Measurements from ENCODE around the gene SNRNP25.
A peak's percentile ranks its signal among the peaks of the same experiment; 100 is the strongest.

SNRNP25 gene

GRCh38 chr16:105521-105920 is 51.9 kb downstream of the SNRNP25 start:
- ChIA-PET POLR2A (no interaction called here), CTCF (interaction anchor here (1.9 to 8.9 kb wide), 10 partner anchors 14 to 256 kb away, joined by 7 to 126 read pairs (median 30); partner anchors contain the start of genes HBQ1 and LUC7L)

GRCh38 chr16:106623-107324 is 53.1 kb downstream of the SNRNP25 start:
- DNase-seq (ENCODE audit: low read depth, low spot score): peak; percentile 34
- CTCF ChIA-PET: interaction anchor here (0.6 to 8.9 kb wide), 46 partner anchors 12 to 263 kb away, joined by 3 to 126 read pairs (median 5); partner anchors contain the start of genes HBM, HBQ1, LUC7L and NPRL3
- POLR2A ChIA-PET: interaction anchor here (0.7 to 1.0 kb wide), 4 partner anchors 10 to 75 kb away, joined by 3 to 5 read pairs (median 3); no protein-coding TSS in a partner anchor
- H3K4me3 ChIP-seq (ENCODE audit: low read depth, low read length): no peak overlapping the region
- TF ChIP-seq, protein P1, sequence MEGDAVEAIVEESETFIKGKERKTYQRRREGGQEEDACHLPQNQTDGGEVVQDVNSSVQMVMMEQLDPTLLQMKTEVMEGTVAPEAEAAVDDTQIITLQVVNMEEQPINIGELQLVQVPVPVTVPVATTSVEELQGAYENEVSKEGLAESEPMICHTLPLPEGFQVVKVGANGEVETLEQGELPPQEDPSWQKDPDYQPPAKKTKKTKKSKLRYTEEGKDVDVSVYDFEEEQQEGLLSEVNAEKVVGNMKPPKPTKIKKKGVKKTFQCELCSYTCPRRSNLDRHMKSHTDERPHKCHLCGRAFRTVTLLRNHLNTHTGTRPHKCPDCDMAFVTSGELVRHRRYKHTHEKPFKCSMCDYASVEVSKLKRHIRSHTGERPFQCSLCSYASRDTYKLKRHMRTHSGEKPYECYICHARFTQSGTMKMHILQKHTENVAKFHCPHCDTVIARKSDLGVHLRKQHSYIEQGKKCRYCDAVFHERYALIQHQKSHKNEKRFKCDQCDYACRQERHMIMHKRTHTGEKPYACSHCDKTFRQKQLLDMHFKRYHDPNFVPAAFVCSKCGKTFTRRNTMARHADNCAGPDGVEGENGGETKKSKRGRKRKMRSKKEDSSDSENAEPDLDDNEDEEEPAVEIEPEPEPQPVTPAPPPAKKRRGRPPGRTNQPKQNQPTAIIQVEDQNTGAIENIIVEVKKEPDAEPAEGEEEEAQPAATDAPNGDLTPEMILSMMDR (IDR thresholded peaks at IDR 0.05; ENCODE audit: insufficient read depth, low read length, missing control alignments): peak; percentile 81

More at GRCh38 chr16:105521-105920, 51.9 kb downstream of the SNRNP25 start:
- DNase-seq (ENCODE audit: low read depth, low spot score): no peak
- TF ChIP-seq, protein P1 (IDR thresholded peaks at IDR 0.05; ENCODE audit: insufficient read depth, low read length, missing control alignments): no peak
- H3K4me3 ChIP-seq (ENCODE audit: low read depth, low read length): no peak overlapping the region
